NCI-H2029 treated with DMSO at 0.1 percent for 48 hours (cell line): ENCODE data around the gene TULP3.

Experiments used
- DNase-seq: peaks from one replicate; lab custom pipeline; 2025; lab: John Stamatoyannopoulos, UW

Gene TULP3

DNA sequence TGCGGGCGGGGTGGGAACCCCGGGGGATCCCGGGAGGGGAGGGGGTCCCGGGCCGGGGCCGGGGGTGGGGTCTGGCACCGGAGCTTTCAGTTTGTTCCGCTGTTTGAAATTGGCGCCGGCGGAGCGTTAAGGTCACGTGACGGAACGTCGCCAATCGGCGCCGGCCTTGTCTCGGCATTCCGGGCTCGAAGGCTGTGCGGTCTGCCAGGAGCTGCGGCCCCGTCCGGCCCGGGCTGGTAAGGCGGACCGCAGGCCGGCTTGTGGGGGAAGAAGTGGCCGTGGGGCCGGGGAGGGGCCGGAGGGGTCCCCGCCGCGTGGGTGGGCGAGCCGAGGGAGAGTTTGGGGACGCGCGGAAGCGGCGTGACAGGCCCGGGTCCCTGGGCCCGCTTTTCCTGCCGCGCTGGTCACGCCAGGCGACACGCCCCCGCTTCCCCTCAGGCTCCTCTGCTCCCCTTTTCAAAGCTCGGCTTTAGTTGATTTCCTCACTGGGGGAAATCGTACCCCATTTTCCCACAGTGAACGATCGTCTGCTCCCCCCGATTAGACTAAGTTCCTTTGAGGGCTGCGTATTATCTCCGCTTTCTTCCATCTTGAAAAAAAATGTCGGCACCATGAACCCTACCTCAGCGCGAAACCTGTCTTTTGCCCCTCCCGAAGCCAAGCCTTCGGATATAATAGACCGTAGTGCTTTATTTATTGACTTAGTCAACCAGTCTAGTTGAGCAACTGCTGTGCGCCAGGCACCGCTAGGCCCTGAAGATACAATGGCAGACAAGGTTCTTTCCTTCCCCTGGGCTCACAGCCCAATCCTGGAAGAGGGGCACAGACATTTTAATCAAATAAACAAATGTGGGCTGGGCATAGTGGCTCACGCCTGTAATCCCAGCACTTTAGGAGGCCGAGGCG is 13.4 kb upstream of the TULP3 start, which contains the start of the genes FOXM1 and RHNO1:
Gene FOXM1, minus strand, starts transcription at position 128 of the 906 bp plus-strand sequence. CDS start 2,696 bp downstream, outside the sequence.
Gene RHNO1, plus strand, starts transcription at position 177 of the 906 bp plus-strand sequence. CDS start 8,144 bp downstream, outside the sequence.
- DNase-seq = peak; percentile 72

DNA sequence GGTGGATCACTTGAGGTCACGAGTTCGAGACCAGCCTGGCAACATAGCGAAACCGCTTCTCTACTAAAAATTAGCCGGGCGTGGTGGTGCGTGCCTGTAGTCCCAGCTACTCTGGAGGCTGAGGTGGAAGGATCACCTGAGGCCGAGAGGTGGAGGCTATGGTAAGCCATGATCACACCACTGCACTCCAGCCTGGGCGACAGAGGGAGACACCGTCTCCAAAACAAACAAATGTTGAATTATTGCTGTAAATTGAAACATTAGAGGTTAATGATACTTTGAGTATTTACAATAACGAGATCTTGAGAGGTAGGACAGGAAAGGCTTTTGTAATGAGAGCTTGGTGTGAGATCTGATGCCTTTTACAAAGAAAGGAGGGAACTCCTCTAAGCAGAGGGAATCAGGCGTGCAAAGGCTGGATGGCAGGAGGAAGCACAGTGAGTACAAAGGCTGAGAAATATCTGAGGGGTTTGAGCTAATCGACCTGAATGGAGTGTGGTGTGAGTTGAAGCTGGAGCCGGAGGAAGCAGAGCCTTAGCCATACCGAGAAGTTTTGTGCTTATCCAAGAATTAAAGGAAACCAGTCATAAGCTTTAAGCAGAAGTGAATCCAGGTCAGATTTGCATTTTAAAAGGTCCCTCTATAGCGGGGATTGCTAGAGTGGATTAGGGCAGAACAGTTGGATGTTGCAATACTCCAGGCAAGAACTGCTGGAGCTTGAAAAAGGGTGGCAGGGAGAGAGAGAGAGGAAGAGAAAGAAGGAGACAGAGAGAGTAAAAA is 12.5 kb upstream of the TULP3 start:
- DNase-seq = peak; percentile 97

DNA sequence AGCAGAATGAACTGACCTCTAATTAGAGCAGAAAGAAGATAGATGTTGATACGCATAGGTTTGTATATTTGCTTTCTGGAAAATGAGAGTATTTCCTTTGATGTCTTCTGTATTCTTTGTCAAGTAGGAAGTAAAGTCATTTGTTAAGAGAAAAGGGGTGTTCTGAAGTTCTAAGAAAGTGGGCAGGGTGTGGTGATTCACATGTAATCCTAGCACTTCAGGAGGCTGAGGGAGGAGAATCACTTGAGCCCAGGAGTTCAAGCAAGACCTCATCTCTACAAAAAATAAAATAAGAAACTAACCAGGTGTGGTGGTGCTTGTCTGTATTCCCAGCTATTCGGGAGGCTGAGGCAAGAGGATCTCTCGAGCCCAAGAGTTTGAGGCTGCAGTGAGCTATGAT is 10.8 kb upstream of the TULP3 start:
- DNase-seq = no peak

DNA sequence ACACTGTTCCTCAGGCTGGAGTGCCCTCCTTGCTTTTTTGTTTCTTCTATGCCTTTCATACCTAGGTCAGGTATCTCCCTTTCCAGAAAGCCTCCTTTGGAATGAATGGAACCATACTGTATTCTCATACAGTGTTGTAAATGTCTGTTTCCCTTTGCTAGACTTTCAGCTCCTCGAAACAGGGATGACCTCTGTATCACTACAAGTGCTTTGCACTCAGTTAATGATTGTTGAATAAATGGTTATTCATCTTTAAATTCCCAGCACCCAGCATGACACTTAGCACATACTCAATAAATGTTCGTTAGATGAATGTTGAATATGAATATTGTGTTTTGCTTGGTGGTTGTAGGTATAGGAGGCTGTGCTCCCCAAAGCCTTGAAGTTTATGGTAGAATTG is 5.9 kb upstream of the TULP3 start:
- no peak for DNase-seq

DNA sequence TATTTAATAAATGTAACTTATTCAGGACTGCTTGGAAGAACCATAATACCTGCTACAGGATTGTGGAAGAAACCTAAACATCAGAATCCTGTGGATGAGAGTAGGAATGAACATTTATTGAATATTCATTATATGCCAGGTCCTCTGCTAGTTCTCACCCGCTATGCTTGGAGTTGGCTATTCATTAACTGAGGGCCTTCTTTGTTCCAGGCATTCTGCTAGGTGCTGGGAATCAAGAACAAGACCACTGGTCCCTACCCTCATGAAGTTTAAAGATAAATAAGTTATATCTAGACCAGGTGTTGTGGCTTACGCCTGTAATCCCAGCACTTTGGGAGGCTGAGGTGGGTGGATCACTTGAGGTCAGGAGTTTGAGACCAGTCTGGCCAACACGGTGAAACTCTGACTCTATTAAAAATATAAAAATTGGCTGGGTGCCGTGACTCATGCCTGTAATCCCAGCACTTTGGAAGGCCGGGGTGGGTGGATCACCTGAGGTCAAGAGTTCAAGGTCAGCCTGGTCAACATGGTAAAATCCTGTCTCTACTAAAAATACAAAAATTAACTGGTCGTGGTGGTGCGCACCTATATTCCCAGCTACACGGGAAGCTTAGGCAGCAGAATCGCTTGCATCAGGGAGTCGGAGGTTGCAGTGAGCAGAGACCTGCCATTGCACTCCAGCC is 3.8 kb upstream of the TULP3 start:
- DNase-seq = no peak

DNA sequence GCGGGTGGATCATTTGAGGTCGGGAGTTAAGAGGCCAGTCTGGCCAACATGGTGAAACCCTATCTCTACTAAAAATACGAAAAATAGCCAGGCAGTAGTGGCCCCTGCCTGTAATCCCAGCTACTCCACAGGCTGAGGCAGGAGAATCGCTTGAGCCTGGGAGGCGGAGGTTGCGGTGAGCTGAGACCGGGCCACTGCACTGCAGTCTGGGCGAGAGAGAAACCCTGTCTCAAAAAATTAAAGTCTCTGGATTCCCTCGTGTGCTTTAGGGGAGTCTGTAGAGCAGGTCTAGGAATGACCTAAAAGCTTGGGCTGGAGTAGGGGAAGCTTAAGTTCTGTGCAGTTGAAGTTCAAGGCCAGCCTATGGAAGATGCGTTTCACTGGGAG is 697 bp upstream of the TULP3 start:
- DNase-seq = no peak

DNA sequence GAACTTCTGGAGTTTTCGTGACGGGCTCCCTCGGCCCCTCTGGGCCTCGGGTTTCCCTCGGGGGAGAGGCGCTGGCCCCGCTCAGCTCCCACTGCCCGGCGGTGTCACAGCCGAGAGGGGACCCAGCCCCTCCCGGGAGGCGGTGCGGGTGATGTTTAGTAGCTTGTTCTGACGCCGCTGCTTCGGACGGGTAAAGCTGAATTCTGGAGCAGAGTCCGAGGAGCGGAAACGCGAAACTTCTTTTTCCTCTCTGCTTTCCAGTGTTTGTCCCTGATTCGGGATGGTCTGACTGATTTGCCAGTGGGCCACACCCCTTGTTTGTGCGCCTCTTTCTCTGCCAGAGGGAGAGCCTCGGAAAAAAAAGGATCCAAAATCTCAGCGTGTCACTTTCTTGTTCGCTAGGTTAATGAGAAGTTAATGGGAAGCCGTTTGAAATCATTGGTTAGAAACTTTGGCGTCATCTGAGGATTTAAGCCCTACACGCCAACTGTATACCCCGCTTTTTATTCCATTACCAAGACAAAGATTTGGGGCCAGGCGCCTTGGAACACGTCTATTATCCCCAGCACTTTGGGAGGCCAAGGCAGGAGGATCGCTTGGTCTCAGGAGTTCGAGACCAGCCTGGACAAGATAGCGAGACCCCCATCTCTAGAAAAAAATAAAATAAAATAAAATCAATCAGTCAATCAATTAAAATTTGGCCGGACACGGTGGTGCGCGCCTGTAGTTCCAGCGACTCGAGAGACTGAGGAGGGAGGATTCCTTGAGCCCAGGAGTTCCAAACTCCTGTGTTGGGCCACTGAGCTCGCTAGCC is 756 bp downstream of the TULP3 start:
- no peak for DNase-seq

DNA sequence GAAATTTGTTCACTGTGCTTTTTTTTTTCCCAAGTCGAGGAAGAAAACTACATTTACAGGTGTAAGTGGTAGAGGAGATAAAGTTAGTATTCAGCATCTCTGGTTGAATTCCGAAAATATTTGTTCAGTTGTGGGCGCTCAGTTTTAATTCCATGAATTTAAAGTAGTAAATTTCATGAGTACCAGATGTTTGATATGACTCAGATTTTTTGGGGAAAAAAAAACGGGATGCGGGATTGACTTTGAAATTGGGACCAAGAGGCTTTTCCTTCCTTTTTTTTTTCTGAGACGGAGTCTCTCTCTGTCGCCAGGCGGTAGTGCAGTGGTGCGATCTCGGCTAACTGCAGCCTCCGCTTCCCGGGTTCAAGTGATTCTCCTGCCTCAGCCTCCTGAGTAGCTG is 1.6 kb downstream of the TULP3 start:
- DNase-seq = no peak

DNA sequence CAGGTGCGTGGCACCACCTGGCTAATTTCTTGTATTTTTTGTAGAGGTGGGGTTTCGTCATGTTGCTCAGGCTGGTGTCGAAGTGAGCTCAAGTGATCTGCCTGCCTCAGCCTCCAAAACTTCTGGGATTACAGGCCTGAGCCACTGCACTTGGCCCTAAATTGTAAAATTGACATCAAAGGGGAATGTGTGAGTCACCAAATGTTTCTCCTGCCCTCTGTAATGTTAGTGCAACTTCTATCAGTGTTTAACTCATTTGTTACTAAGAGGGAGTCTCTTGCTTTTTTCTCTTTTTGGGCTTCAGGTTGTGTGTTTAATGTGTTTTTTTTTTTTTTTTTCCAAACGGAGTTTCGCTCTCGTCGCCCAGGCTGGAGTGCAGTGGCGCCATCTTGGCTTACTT is 2.3 kb downstream of the TULP3 start:
- no peak for DNase-seq

DNA sequence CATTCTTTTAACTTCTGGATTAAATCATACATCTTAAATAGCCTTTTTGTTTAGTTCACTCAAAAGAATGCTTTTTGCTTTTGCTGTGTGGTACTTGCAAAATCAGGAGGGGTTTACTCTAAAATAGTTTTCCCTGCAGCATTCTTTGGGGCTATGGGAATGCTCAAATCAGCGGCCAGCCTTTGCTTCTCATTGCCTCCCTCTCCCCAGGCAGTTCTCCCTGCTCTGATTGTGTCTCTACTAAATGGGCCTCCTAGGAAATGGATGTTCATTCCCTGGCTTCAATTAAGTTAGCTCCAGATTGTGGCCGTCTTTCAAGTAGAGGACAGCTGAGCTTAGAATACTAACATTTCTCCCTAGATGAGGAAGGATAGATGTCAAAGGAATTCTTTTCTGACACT is 4.4 kb downstream of the TULP3 start:
- no peak for DNase-seq

DNA sequence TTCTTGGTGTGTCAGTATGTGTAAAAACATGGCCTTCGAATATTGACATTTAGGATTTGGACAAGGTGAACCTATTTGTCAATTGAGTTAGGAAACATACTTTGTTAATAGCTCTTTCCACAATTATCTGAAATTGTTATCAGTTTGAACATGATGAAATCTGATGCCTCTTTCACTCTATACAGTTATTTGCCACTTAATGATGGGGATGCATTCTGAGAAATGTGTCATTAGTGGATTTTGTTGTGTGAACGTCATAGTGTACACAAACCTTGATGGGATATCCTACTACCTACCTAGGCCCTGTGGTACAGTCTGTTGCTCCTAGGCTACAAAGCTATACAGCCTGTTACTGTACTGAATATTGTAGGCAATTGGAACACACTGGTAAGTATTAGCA is 4.8 kb downstream of the TULP3 start:
- DNase-seq = no peak

DNA sequence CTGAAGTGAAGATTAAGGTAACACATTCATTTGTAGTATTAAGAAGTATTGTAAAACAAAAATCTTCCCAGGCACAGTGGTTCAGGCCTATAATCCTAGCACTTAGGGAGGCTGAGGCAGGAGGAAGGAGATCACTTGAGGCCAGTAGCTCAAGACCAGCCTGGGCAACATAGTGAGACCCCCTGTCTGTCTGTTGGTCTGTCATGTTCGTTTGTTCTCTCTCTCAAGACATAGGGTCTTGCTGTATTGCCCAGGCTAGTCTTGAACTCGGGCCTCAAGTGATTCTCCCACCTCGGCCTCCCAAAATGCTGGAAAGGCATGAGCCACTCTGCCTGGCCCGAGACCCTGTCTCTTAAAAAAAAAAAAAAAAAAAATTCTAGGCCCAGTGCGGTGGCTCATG is 6.7 kb downstream of the TULP3 start:
- DNase-seq = no peak

DNA sequence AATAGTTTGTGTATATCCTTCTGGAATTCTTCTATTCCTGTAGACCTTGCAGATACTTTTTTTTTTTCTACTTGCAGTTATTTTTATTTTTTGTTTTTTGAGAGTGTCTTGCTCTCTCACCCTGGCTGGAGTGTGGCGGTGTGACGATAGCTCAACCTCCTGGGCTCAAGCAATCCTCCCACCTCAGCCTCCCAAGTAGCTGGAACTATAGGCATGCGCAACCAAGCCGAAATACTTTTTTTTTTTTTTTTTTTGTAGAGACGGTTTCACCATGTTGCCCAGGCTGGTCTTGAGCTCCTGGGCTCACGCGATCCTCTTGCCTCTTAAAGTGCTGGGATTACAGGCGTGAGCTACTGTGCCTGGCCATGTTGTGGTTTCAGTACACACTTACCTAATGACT is 10.0 kb downstream of the TULP3 start:
- no peak for DNase-seq

DNA sequence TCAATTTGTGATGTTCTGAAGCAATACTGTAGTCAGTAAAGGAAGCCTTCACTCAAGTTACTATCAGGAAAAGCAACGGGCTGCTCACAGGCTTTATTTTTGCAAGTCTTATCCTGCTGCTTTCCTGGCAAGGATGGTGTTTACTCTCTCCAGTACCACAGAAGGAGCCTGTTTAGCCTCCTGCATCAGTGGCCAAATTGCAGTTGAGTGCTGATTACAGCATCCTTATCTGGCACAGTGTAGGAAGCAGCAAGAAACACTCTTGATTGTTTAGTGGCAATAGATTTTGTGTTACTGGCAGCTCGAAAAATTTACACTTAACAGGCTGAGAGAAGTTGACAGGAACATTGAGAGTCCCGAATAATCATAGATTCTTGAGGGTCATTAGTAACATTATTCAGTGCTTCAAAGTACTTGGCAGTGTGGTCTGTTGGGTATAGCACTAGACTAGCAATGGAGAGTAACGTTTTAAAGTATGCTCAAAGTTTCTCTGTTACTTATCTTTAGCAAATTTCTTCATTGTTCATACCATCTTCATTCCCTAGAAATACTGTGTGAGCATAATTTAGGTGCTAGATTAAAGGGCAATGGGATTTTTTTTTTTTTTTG is 11.7 kb downstream of the TULP3 start:
- DNase-seq = peak; percentile 82

DNA sequence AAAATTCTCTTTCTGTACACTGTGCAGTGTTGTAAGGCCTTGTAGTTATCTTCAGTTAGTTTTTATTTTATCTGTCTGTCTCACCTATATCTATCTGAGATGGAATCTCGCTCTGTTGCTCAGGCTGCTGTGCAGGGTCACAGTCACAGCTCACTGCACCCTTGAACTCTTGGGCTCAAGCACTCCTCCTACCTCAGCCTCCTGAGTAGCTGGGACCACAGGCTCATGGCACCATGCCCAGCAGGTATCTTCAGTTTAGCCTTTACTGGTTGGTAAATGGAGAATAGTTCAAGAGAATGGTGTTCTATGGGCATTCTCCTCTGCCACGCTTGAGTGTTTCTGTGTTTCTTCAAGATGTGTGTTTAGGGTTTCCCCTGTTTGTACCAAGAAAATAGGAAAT is 13.6 kb downstream of the TULP3 start:
- peak; percentile 51 for DNase-seq

DNA sequence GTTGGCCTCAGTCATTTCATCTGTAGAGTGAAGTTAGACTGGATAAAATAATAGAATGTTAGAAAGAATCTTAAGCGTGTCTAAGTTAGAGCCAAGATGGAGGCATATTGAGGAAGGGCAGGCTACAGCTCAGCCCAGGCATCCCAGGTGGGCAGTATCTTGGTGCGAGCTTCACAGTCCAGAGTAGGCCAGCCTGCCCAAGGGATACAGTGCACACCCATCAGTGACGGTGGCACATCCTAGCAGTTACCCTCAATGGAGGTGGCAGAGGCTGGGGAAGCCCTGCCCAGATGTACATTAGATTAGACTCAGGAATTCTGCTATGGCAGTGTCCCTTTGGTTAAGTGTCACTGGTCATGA is 21.5 kb downstream of the TULP3 start:
- DNase-seq = no peak

DNA sequence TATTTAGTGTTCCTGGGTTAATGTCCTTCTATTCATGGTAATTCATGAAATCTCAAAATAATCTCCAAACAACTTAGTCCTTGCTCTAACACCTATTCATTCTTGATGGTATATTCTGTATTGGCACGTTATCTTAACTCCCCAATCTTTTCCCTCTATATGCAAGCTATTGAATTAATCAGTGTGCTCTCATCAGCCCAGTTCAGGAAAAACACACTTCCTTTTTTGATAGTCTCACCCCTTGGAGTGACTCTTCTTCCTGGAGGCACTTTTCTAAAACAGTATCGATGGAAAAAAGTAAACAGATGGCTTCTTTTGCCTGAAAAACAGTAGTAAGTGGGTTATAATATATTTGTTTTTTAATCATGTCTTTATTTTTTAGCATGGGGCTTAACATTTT is 28.6 kb downstream of the TULP3 start:
- no peak for DNase-seq

DNA sequence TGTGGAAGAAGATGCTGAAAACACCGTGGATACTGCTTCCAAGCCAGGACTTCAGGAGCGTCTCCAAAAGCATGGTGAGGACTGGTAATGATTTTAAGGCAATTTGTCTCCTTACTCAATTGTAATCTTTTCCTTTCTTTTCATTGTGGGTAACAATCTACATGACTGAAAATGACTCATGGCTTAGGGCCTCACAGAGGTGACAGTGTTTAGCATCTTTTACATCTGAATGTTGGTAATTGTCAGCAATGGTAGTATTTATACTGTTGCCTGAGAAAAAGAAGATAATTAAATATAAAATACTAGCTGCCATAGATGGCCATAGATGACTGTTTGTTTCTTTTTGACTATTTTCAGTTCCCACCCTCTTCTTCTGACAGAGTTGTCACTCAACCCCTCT is 31.6 kb downstream of the TULP3 start:
- no peak for DNase-seq

DNA sequence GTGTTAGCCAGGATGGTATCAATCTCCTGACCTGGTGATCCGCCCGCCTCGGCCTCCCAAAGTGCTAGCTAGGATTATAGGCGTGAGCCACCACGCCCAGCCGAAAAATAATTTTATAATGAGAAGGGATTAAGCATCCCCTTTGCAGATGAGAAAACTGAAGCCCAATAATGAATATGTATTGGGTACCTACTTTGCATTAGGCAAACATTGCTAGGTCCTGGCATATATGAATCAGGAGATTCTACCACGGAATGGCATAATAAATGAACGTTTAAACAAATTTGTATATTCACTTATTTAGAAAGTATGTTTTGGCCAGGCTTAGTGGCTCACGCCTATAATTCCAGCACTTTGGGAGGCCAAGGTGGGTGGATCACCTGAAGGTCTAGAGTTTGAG is 32.4 kb downstream of the TULP3 start:
- DNase-seq = no peak

DNA sequence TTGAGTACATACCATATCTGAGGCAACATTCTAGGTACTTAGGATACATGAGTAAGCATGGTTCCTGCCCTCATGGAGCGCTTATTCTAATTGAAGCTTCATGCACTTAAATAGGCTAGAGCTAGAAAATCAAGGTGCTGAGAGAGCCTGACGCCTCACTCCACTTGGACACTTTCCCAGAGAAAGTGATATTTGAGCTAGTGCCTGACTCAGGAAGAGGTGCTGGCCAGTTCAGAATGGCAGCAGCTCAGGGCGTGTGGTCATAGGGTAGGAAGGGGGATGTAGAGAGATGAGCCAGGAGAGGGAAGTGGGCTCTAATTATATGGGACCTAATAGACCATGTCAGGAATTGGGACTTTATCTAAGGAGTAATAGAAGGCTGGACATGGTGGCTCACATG is 33.3 kb downstream of the TULP3 start:
- DNase-seq = no peak

DNA sequence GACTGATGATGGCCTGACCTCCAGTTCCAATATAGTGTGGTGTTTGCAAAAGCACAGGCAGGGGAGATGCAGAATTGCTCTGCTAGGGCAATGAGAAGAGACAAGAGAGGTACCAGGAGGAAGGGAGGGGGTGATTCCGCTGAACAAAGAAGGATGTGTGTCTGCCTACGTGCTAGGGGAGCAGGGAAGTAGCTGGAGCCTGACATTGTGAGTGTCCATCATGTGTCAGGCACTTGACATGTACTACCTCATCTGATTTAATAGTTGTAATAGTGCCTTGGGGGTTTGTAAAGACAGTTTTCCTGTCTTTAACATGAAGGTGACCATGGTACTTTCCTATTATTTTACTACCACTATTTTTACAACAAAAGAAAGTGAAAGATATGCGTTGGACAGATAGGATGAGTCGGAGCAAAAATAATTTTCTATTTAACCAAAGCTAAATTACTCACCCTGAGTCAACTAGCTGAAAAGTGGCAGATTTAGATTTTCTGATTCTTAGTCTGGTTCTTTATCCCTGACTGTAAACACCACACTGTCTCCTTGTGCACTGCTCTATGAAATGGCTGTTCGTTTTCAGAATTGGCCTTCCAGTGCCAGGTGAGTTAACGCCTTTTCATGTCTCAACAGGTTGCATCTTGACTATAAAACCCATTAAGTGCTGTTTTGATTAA is 34.8 kb downstream of the TULP3 start:
- no peak for DNase-seq
